Activated CD4-positive, alpha-beta memory T cell treated with anti-CD3 and anti-CD28 coated beads for 36 hours (primary cell): Measurements from ENCODE around the gene PRAMEF27. TPM values are rescaled to one million over a fixed set of nuclear protein-coding genes. Genes with fewer than 3 reads are reported as not detected.
"Not testable (repeated sequence)": the region's sequence is repeated elsewhere in the genome, so short reads cannot be mapped to it uniquely, and the experiment has no call there.

Experiments
- CTCF ChIA-PET: fragments of 350-600 bp; sonication (Branson Sonifier 250); formaldehyde crosslinking; loops from one replicate; lab custom pipeline; 2021; ENCODE audit warnings: antibody characterized with exemption, inconsistent platforms; lab: Charles Lee
- POLR2A ChIA-PET: fragments of 350-600 bp; sonication (Branson Sonifier 250); formaldehyde crosslinking; loops from one replicate; lab custom pipeline; 2021; ENCODE audit warnings: antibody characterized with exemption; lab: Charles Lee
- DNase-seq: peaks from one replicate; pipeline ENCODE4 v3.0.0-alpha.2; 2020
- H3K27ac Mint-ChIP-seq: one replicate; pipeline ENCODE4 v1.8.0; 2021; ENCODE audit warnings: mixed read lengths
- H3K27me3 Mint-ChIP-seq: one replicate; pipeline ENCODE4 v1.8.0; 2021; ENCODE audit warnings: mixed read lengths
- H3K36me3 Mint-ChIP-seq: one replicate; pipeline ENCODE4 v1.8.0; 2021; ENCODE audit warnings: mixed read lengths
- H3K4me1 Mint-ChIP-seq: one replicate; pipeline ENCODE4 v1.8.0; 2021; ENCODE audit warnings: low read depth, mixed read lengths
- H3K4me3 Mint-ChIP-seq: one replicate; pipeline ENCODE4 v1.8.0; 2021; ENCODE audit warnings: mild to moderate bottlenecking, mixed read lengths
- H3K9me3 Mint-ChIP-seq: one replicate; pipeline ENCODE4 v1.8.0; 2021; ENCODE audit warnings: mixed read lengths
- intact Hi-C: fragments of 100-400 bp; cut with micrococcal nuclease; formaldehyde crosslinking; loops from one replicate; pipeline ENCODE4 v1.15.1; 2023
- total RNA-seq, 2 experiments: library from RNA; stranded (reverse); gene quantifications; one replicate each; pipeline ENCODE4 v1.2.3, GENCODE V29; 2021

Gene PRAMEF27
- not detected for total RNA-seq

GRCh38 chr1:13056475-13056874 is at the start of gene PRAMEF27:
PRAMEF27 (minus strand) TSS chr1:13056575; CDS start chr1:13053659, 2,916 bp downstream.
- POLR2A ChIA-PET, H3K9me3 Mint-ChIP-seq, DNase-seq, H3K4me1 Mint-ChIP-seq, H3K4me3 Mint-ChIP-seq, H3K36me3 Mint-ChIP-seq, H3K27ac Mint-ChIP-seq, intact Hi-C loops, H3K27me3 Mint-ChIP-seq, CTCF ChIA-PET: not testable (repeated sequence)

GRCh38 chr1:13070474-13070873 is 14.1 kb upstream of the PRAMEF27 start, which contains the start of gene PRAMEF25:
PRAMEF25 (plus strand) TSS chr1:13070774; CDS start chr1:13073694, 2,920 bp downstream.
- H3K27ac Mint-ChIP-seq, POLR2A ChIA-PET, H3K4me1 Mint-ChIP-seq, DNase-seq, H3K4me3 Mint-ChIP-seq, H3K27me3 Mint-ChIP-seq, H3K36me3 Mint-ChIP-seq, intact Hi-C loops, CTCF ChIA-PET, H3K9me3 Mint-ChIP-seq: not testable (repeated sequence)

- H3K27me3 Mint-ChIP-seq, H3K36me3 Mint-ChIP-seq, intact Hi-C loops, H3K4me3 Mint-ChIP-seq, H3K4me1 Mint-ChIP-seq, H3K9me3 Mint-ChIP-seq, CTCF ChIA-PET, H3K27ac Mint-ChIP-seq, DNase-seq, POLR2A ChIA-PET: not testable (repeated sequence)
These were observed 36.5 kb downstream of the PRAMEF27 start for GRCh38 chr1:13019846-13020245.

GRCh38 chr1:13011932-13012331 is 44.4 kb downstream of the PRAMEF27 start:
- H3K27me3 Mint-ChIP-seq, CTCF ChIA-PET, POLR2A ChIA-PET, intact Hi-C loops, H3K36me3 Mint-ChIP-seq, DNase-seq, H3K9me3 Mint-ChIP-seq, H3K27ac Mint-ChIP-seq, H3K4me1 Mint-ChIP-seq, H3K4me3 Mint-ChIP-seq: not testable (repeated sequence)

GRCh38 chr1:13009348-13009747 is 47.0 kb downstream of the PRAMEF27 start:
- H3K27me3 Mint-ChIP-seq, H3K27ac Mint-ChIP-seq, H3K36me3 Mint-ChIP-seq, intact Hi-C loops, H3K4me3 Mint-ChIP-seq, CTCF ChIA-PET, POLR2A ChIA-PET, H3K4me1 Mint-ChIP-seq, DNase-seq, H3K9me3 Mint-ChIP-seq: not testable (repeated sequence)

- H3K27me3 Mint-ChIP-seq, POLR2A ChIA-PET, CTCF ChIA-PET, DNase-seq, intact Hi-C loops, H3K27ac Mint-ChIP-seq, H3K4me3 Mint-ChIP-seq, H3K9me3 Mint-ChIP-seq, H3K36me3 Mint-ChIP-seq, H3K4me1 Mint-ChIP-seq: not testable (repeated sequence)
These were observed 50.6 kb downstream of the PRAMEF27 start for GRCh38 chr1:13005732-13006131.

Other genes starting within 250 kb of the PRAMEF27 start
- not detected for gene PRAMEF11, start 225.2 kb downstream of the PRAMEF27 start, total RNA-seq
- not detected for gene HNRNPCL1, start 207.9 kb downstream of the PRAMEF27 start, total RNA-seq
- gene PRAMEF2, start 199.5 kb downstream of the PRAMEF27 start, total RNA-seq, result not detected
- gene PRAMEF4, start 170.4 kb downstream of the PRAMEF27 start, total RNA-seq, result not detected
- gene PRAMEF10, start 158.3 kb downstream of the PRAMEF27 start, total RNA-seq, result not detected
- not detected for gene PRAMEF7, start 140.0 kb downstream of the PRAMEF27 start, total RNA-seq
- gene PRAMEF6, start 109.0 kb downstream of the PRAMEF27 start, total RNA-seq, result not detected
- gene HNRNPCL3, start 4.2 kb upstream of the PRAMEF27 start, total RNA-seq, result not detected
- gene PRAMEF25, start 14.2 kb upstream of the PRAMEF27 start, total RNA-seq, result not detected
- gene HNRNPCL2, start 60.3 kb upstream of the PRAMEF27 start, total RNA-seq, result not detected
- not detected for gene PRAMEF26, start 99.4 kb upstream of the PRAMEF27 start, total RNA-seq
- not detected for gene HNRNPCL4, start 109.1 kb upstream of the PRAMEF27 start, total RNA-seq
- gene PRAMEF9, start 115.3 kb upstream of the PRAMEF27 start, total RNA-seq, result not detected
- not detected for gene PRAMEF13, start 144.8 kb upstream of the PRAMEF27 start, total RNA-seq
- gene PRAMEF18, start 169.6 kb upstream of the PRAMEF27 start, total RNA-seq, result not detected
- gene PRAMEF5, start 197.6 kb upstream of the PRAMEF27 start, total RNA-seq, result not detected
- not detected for gene PRAMEF8, start 228.6 kb upstream of the PRAMEF27 start, total RNA-seq
- gene PRAMEF33, start 247.0 kb upstream of the PRAMEF27 start, total RNA-seq, result not detected